Neural cell (in vitro differentiated cells): Measurements from ENCODE around the gene LARP7. TPM values are rescaled to one million over a fixed set of nuclear protein-coding genes. Genes with fewer than 3 reads are reported as not detected.
"Not testable (repeated sequence)": the region's sequence is repeated elsewhere in the genome, so short reads cannot be mapped to it uniquely, and the experiment has no call there.

Experiments used
- H2AFZ ChIP-seq: fragments of 200-600, 300-800 bp; sonication (generic), shearing (Covaris generic); 2 replicates; pipeline ENCODE4 v1.6.0; 2014; ENCODE audit warnings: low read depth, mild to moderate bottlenecking, antibody characterized with exemption, low read length, moderate library complexity
- H3F3A ChIP-seq: fragments of 200-600 bp; shearing (Covaris generic); 2 replicates; pipeline ENCODE4 v1.6.1; 2016; ENCODE audit warnings: mild to moderate bottlenecking, moderate library complexity, mixed read lengths, antibody characterized with exemption, low read length; ENCODE audit not compliant: insufficient read depth, poor library complexity, severe bottlenecking
- H3K27ac ChIP-seq: fragments of 200-600, 300-800 bp; sonication (generic), shearing (Covaris generic); 2 replicates; pipeline ENCODE4 v1.5.1; 2014; ENCODE audit warnings: mild to moderate bottlenecking, low read length, moderate library complexity
- H3K27me3 ChIP-seq: fragments of 300-800, 200-600 bp; sonication (generic), shearing (Covaris generic); 2 replicates; pipeline ENCODE4 v1.6.0; 2014; ENCODE audit warnings: mild to moderate bottlenecking, low read depth, low read length, moderate library complexity; ENCODE audit not compliant: insufficient read depth
- H3K36me3 ChIP-seq: fragments of 300-800, 200-600 bp; sonication (generic), shearing (Covaris generic); 2 replicates; pipeline ENCODE4 v1.5.1; 2014; ENCODE audit warnings: mild to moderate bottlenecking, antibody characterized with exemption, low read length, moderate library complexity; ENCODE audit not compliant: insufficient read depth
- H3K4me2 ChIP-seq: fragments of 300-800, 200-600 bp; sonication (generic), shearing (Covaris generic); 2 replicates; pipeline ENCODE4 v1.6.0; 2014; ENCODE audit warnings: mild to moderate bottlenecking, low read length
- H3K4me3 ChIP-seq: fragments of 300-800, 200-600 bp; sonication (generic), shearing (Covaris generic); 2 replicates; pipeline ENCODE4 v1.5.1; 2014; ENCODE audit warnings: mild to moderate bottlenecking, low read length, moderate library complexity
- H3K79me2 ChIP-seq: fragments of 200-600 bp; shearing (Covaris generic); replicated peaks from 2 replicates; pipeline ENCODE4 v1.6.0; 2014; ENCODE audit warnings: mild to moderate bottlenecking, low read length, moderate library complexity; ENCODE audit not compliant: insufficient read depth
- H3K9ac ChIP-seq: fragments of 300-800, 200-600 bp; sonication (generic), shearing (Covaris generic); 2 replicates; pipeline ENCODE4 v1.6.1; 2016; ENCODE audit warnings: mild to moderate bottlenecking, low read length, mixed read lengths
- H3K9me2 ChIP-seq: fragments of 200-600 bp; shearing (Covaris generic); 2 replicates; pipeline ENCODE4 v1.6.1; 2016; ENCODE audit warnings: mild to moderate bottlenecking, low read length, mixed read lengths; ENCODE audit not compliant: insufficient read depth
- H3K9me3 ChIP-seq: fragments of 200-600, 300-800 bp; sonication (generic), shearing (Covaris generic); 2 replicates; pipeline ENCODE4 v1.6.1; 2016; ENCODE audit warnings: mild to moderate bottlenecking, mixed run types, low read length, moderate library complexity, mixed read lengths
- H4K20me1 ChIP-seq: fragments of 200-600 bp; shearing (Covaris generic); 2 replicates; pipeline ENCODE4 v1.6.1; 2016; ENCODE audit warnings: mild to moderate bottlenecking, mixed run types; ENCODE audit not compliant: insufficient read depth
- EP300 ChIP-seq: fragments of 450-650 bp; conservative IDR thresholded peaks from 2 replicates; pipeline ENCODE4 v1.6.1; 2014; ENCODE audit warnings: antibody characterized with exemption, mild to moderate bottlenecking, moderate library complexity; ENCODE audit not compliant: poor library complexity, severe bottlenecking
- EZH2 ChIP-seq: fragments of 200-600, 300-800 bp; shearing (Covaris generic), sonication (generic); IDR thresholded peaks from 2 replicates; pipeline ENCODE4 v1.6.1; 2014; ENCODE audit warnings: antibody characterized with exemption, low read length, borderline replicate concordance, mild to moderate bottlenecking; ENCODE audit not compliant: insufficient read depth, poor library complexity, severe bottlenecking
- MXI1 ChIP-seq: fragments of 450-650 bp; conservative IDR thresholded peaks from 2 replicates; pipeline ENCODE4 v1.6.1; 2014; ENCODE audit warnings: antibody characterized with exemption, mild to moderate bottlenecking; ENCODE audit not compliant: poor library complexity, severe bottlenecking
- POLR2AphosphoS5 ChIP-seq: IDR thresholded peaks from 2 replicates; pipeline ENCODE4 v1.6.1; 2012
- RAD21 ChIP-seq: fragments of 450-650 bp; conservative IDR thresholded peaks from 2 replicates; pipeline ENCODE4 v1.6.1; 2014; ENCODE audit warnings: antibody characterized with exemption, mild to moderate bottlenecking, moderate library complexity
- SMC3 ChIP-seq: fragments of 450-650 bp; conservative IDR thresholded peaks from 2 replicates; pipeline ENCODE4 v1.6.1; 2014; ENCODE audit warnings: antibody characterized with exemption, mild to moderate bottlenecking, moderate library complexity; ENCODE audit not compliant: poor library complexity
- TAF1 ChIP-seq: IDR thresholded peaks from 2 replicates; pipeline ENCODE4 v1.6.1; 2012; ENCODE audit warnings: low read depth
- polyA plus RNA-seq: library from polyadenylated mRNA; depleted of rRNA; stranded (reverse); fragments of >200 nt; gene quantifications from 2 replicates; pipeline ENCODE4 v1.2.3, GENCODE V29; 2014
- TF ChIP-seq, protein P1 (sequence below): IDR thresholded peaks from 2 replicates; pipeline ENCODE4 v1.6.1; 2012; ENCODE audit warnings: borderline replicate concordance
- TF ChIP-seq, protein P2 (sequence below): fragments of 450-650 bp; IDR thresholded peaks from 2 replicates; pipeline ENCODE4 v1.5.1; 2014; ENCODE audit warnings: antibody characterized with exemption, mild to moderate bottlenecking, moderate library complexity; ENCODE audit not compliant: poor library complexity, severe bottlenecking

LARP7 gene
- polyA plus RNA-seq, 1 donor from 2014 or later = 48.2 TPM

DNA sequence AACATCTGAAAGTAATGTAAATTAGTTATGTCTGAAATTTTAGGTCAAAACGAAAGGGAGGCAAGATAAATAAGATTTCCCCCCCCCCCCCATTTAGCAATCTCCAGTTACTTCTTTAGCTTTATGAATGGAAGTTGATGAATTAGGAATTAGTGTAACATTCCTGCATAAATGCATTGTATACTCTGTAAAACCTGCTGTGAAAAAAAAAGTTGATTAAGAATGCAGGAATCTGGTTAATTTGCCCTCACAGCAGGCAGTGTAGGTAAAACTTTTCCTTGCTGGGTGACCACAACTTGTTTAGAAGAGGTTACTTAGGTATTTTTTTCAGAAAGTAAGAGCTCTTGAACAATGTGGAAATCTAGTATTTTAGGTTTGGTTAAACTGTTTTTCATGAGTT is 15.3 kb downstream of the LARP7 start:
- H3K9ac ChIP-seq = no peak overlapping the region
- no peak overlapping the region for H3K27ac ChIP-seq
- no peaks in the 10 kb centered on the region for H3K9me3 ChIP-seq
- no peaks in the 10 kb centered on the region for H3K9me2 ChIP-seq
- H3F3A ChIP-seq = no peaks in the 10 kb centered on the region
- peaks cover 4% of the 10 kb centered on the region for H3K36me3 ChIP-seq
- TF ChIP-seq EP300 (no peak), RAD21 (no peak), TAF1 (no peak), MXI1 (no peak), SMC3 (no peak), EZH2 (no peak), POLR2AphosphoS5 (no peak)
- TF ChIP-seq, protein P1, sequence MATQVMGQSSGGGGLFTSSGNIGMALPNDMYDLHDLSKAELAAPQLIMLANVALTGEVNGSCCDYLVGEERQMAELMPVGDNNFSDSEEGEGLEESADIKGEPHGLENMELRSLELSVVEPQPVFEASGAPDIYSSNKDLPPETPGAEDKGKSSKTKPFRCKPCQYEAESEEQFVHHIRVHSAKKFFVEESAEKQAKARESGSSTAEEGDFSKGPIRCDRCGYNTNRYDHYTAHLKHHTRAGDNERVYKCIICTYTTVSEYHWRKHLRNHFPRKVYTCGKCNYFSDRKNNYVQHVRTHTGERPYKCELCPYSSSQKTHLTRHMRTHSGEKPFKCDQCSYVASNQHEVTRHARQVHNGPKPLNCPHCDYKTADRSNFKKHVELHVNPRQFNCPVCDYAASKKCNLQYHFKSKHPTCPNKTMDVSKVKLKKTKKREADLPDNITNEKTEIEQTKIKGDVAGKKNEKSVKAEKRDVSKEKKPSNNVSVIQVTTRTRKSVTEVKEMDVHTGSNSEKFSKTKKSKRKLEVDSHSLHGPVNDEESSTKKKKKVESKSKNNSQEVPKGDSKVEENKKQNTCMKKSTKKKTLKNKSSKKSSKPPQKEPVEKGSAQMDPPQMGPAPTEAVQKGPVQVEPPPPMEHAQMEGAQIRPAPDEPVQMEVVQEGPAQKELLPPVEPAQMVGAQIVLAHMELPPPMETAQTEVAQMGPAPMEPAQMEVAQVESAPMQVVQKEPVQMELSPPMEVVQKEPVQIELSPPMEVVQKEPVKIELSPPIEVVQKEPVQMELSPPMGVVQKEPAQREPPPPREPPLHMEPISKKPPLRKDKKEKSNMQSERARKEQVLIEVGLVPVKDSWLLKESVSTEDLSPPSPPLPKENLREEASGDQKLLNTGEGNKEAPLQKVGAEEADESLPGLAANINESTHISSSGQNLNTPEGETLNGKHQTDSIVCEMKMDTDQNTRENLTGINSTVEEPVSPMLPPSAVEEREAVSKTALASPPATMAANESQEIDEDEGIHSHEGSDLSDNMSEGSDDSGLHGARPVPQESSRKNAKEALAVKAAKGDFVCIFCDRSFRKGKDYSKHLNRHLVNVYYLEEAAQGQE = no peak
- TF ChIP-seq, protein P2, sequence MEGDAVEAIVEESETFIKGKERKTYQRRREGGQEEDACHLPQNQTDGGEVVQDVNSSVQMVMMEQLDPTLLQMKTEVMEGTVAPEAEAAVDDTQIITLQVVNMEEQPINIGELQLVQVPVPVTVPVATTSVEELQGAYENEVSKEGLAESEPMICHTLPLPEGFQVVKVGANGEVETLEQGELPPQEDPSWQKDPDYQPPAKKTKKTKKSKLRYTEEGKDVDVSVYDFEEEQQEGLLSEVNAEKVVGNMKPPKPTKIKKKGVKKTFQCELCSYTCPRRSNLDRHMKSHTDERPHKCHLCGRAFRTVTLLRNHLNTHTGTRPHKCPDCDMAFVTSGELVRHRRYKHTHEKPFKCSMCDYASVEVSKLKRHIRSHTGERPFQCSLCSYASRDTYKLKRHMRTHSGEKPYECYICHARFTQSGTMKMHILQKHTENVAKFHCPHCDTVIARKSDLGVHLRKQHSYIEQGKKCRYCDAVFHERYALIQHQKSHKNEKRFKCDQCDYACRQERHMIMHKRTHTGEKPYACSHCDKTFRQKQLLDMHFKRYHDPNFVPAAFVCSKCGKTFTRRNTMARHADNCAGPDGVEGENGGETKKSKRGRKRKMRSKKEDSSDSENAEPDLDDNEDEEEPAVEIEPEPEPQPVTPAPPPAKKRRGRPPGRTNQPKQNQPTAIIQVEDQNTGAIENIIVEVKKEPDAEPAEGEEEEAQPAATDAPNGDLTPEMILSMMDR = no peak
- no peak overlapping the region for H2AFZ ChIP-seq
- no peaks in the 10 kb centered on the region for H3K27me3 ChIP-seq
- H3K79me2 ChIP-seq = no peaks in the 10 kb centered on the region
- no peak overlapping the region for H3K4me2 ChIP-seq
- H4K20me1 ChIP-seq = no peaks in the 10 kb centered on the region
- H3K4me3 ChIP-seq = no peak overlapping the region

DNA sequence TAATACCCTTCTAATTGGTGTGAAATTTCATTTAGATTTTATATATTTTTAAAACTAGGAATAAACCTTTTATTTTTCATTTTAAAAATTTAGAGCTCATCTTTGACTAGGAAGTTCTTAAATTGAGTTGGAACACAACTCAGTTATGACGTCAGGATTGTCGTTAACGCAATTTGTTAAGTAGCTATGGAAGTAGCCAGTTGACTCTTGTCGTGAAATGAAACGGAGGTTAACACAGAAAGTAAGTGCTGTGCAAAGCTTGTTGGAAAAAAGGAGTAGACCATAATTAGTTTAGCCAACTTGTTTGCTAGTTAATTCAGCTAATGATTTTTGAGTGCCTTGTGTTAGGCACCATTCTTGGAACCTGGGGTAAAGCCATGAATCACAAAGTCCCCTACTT is 18.3 kb downstream of the LARP7 start:
- no peak overlapping the region for H3K27ac ChIP-seq
- H3K4me3 ChIP-seq = no peak overlapping the region
- no peaks in the 10 kb centered on the region for H4K20me1 ChIP-seq
- no peak for TF ChIP-seq SMC3
- TF ChIP-seq POLR2AphosphoS5 = no peak
- TF ChIP-seq EP300 = no peak
- no peak for TF ChIP-seq RAD21
- no peak for TF ChIP-seq MXI1
- TF ChIP-seq, protein P2 = no peak
- TF ChIP-seq EZH2 = no peak
- no peak for TF ChIP-seq TAF1
- TF ChIP-seq, protein P1 = no peak
- H3K9ac ChIP-seq = no peak overlapping the region
- H2AFZ ChIP-seq = no peak overlapping the region
- H3K9me3 ChIP-seq = no peaks in the 10 kb centered on the region
- H3K36me3 ChIP-seq = peaks cover 4% of the 10 kb centered on the region
- H3K79me2 ChIP-seq = no peaks in the 10 kb centered on the region
- H3K27me3 ChIP-seq = no peaks in the 10 kb centered on the region
- H3K9me2 ChIP-seq = no peaks in the 10 kb centered on the region
- no peak overlapping the region for H3K4me2 ChIP-seq
- H3F3A ChIP-seq = no peaks in the 10 kb centered on the region

DNA sequence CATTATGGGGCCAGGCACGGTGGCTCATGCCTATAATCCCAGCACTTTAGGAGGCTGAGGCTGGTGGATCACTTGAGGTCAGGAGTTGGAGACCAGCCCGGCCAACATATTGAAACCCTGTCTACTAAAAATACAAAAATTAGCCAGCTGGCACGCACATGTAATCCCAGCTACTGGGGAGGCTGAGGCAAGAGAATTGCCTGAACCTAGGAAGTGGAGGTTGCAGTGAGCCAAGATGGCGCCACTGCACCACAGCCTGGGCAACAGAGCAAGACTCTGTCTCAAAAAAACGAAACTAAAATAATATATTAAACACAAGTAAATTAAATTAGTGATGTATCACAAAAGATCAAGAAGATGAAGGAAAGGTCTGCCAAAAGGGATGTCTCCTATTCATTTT is 19.2 kb downstream of the LARP7 start:
- not testable (repeated sequence) for H3K9me3 ChIP-seq, H3K4me2 ChIP-seq, H3K4me3 ChIP-seq, H3F3A ChIP-seq, H3K27me3 ChIP-seq, H3K27ac ChIP-seq, H3K36me3 ChIP-seq, H3K79me2 ChIP-seq, H3K9me2 ChIP-seq, H4K20me1 ChIP-seq, H2AFZ ChIP-seq, H3K9ac ChIP-seq
